Astrocyte of the spinal cord (primary cell): Measurements from ENCODE around the gene HINFP.
"Not testable (repeated sequence)": the region's sequence is repeated elsewhere in the genome, so short reads cannot be mapped to it uniquely, and the experiment has no call there.

ENCODE experiments used
- DNase-seq: peaks from one replicate; pipeline ENCODE4 v3.0.0; 2011; ENCODE audit warnings: low read depth, low spot score
- H3K4me3 ChIP-seq: 2 replicates; pipeline ENCODE4 v1.5.1; 2011; ENCODE audit warnings: low read depth, mild to moderate bottlenecking, low read length, moderate library complexity
- in situ Hi-C: cut with HindIII; loops from 2 replicates; pipeline ENCODE4 v1.10.0; 2017; ENCODE audit warnings: low sequenced_read_pairs
- TF ChIP-seq, protein P1 (sequence below): IDR thresholded peaks from 2 replicates; pipeline ENCODE4 v1.5.1; 2012; ENCODE audit warnings: low read depth, mild to moderate bottlenecking, low read length, inconsistent platforms

Gene HINFP

DNA sequence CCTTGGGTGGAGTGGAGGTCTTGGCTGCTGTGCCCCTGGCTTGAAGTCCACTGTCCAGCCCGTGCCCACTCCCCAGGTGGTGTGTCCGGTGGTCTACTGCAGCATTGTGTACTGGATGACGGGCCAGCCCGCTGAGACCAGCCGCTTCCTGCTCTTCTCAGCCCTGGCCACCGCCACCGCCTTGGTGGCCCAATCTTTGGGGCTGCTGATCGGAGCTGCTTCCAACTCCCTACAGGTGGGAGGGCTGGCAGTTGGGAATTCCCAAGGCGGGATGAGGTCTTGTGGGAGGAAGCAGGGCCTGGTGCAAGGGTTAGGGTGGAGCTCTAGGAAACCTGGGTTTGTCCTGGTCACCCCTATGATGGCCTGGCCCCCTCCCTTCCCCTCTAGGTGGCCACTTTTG, 38.8 kb downstream of the HINFP start:
- in situ Hi-C loops = no loop called here
- no peak for DNase-seq
- TF ChIP-seq, protein P1, sequence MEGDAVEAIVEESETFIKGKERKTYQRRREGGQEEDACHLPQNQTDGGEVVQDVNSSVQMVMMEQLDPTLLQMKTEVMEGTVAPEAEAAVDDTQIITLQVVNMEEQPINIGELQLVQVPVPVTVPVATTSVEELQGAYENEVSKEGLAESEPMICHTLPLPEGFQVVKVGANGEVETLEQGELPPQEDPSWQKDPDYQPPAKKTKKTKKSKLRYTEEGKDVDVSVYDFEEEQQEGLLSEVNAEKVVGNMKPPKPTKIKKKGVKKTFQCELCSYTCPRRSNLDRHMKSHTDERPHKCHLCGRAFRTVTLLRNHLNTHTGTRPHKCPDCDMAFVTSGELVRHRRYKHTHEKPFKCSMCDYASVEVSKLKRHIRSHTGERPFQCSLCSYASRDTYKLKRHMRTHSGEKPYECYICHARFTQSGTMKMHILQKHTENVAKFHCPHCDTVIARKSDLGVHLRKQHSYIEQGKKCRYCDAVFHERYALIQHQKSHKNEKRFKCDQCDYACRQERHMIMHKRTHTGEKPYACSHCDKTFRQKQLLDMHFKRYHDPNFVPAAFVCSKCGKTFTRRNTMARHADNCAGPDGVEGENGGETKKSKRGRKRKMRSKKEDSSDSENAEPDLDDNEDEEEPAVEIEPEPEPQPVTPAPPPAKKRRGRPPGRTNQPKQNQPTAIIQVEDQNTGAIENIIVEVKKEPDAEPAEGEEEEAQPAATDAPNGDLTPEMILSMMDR = no peak
- no peak overlapping the region for H3K4me3 ChIP-seq

DNA sequence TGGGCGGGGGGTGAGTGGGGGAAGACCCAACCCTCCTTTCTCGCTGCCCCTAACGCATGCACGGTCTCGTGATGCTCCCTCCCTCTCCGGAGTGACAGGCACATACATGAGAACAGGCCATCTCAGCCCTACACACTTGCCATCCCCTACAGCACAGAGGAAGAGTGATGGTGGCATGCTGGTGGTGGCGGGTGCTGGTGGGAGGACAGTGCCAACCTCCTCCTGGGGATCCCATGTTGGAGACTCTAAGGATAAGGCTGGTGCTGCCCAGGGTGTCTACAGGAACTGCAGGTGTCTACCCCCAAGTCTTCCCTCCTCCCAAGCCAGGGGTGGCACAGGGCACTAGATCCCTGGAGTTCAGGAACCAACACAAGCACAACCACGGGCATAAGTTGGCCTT, 40.5 kb downstream of the HINFP start:
- in situ Hi-C loops = no loop called here
- DNase-seq = no peak
- TF ChIP-seq, protein P1 = no peak
- H3K4me3 ChIP-seq = no peak overlapping the region

DNA sequence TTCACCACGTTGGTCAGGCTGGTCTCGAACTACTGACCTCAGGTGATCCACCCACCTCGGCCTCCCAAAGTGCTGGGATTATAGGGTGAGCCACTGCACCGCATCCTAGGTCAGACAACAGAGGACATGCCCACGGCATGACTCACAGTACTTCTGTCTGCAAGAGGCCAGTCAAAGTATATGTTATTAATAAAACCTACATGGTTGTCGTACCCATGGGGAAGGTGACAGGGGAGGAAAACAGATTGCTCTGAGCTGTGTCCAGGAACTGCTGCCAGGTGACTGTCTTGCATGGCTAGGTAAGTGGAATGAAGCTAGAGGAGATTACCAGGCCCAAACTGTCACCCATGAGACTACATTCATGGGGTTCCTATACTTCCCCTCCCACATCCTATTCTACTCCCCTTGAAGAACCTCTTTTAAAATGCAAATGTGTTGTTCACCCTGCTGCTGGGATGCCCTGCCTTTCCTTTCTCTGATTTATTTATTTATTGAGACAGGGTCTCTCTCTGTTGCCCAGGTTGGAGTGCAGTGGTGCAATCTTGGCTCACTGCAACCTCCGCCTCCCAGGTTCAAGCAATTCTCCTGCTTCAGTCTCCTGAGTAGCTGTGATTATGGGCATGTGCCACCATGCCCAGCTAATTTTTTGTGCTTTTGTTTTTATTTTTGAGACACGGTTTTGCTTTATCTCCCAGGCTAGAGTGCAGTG, 45.1 kb downstream of the HINFP start:
- DNase-seq = peak; percentile 28
- in situ Hi-C loops = no loop called here
- H3K4me3 ChIP-seq = no peak overlapping the region
- TF ChIP-seq, protein P1 = no peak

DNA sequence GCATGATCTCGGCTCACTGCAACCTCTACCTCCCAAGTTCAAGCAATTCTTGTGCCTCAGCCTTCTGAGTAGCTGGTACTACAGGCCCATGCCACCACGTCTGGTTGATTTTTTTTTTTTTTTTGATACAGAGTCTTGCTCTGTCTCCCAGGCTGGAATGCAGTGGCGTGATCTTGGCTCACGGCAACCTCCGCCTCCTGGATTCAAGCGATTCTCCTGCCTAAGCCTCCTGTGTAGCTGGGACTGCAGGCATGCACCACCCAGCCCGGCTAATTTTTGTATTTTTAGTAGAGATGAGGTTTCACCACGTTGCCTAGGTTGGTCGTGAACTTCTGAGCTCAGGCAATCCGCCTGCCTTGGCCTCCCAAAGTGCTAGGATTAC, 45.7 kb downstream of the HINFP start:
- DNase-seq, H3K4me3 ChIP-seq, in situ Hi-C loops: not testable (repeated sequence)

DNA sequence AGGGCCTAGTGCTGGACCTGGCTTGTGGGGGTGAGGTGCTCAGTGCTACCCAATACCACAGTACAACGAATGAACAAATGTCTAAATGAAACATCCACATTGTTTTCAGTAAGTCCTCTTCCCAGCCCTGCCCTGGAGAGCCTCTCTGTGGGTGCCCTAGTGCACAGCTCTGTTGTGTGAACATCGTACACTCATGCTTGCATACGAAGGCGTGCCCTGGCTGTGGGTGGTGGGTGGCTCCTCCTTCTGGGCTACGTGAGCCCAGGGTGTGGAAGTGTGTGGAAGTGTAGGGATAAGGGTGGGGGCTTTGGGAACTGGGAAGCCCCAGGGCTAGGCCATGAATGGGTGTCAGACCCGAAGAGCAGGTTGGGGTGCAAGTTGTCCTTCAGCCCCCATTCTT, 46.6 kb downstream of the HINFP start:
- TF ChIP-seq, protein P1 = no peak
- no peak overlapping the region for H3K4me3 ChIP-seq
- no peak for DNase-seq
- in situ Hi-C loops = no loop called here

DNA sequence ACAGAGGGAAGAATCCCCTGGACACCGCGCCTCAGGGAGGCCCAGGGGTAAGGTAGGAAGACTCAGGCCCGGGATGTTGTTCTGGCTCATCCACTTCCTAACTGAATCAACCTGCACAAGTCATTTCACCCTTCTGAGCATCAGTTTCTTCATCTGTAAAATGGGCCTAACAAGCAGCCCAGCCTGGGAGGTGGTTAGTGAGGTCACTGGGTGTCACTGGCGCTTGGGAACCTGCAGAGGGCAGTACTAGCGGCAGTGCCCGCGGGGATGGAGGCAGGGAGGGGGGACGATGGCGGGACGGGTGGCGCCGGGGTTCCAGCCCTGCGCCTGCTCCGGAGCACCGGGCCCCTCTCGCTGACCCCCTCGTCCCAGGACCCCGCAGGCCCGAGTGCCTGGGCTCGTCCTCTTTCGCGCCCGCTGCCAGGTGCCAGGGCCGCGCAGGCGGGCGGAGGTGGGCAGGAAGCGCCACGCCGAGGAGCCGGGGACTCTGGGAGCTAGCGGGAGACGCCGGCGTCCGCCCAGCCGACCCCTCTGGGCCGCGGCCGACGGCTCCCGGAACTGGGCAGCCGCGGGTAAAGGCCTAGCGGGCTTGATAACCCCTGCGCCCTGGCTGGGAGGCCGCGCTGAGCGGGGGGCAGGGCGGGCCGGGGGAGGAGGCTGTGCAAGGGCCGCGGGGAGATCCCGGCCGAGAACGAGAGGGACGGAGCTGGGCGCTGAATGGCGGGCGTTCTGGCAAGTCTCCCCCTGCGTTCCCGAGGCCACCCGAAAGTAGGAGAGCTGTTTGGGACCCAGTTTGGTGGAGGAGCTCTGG, 47.3 kb downstream of the HINFP start, which contains the start of gene NLRX1:
Gene NLRX1 (plus strand): TSS at position 255 of the 811 bp plus-strand sequence. CDS start 2,679 bp downstream, outside the sequence.
- peak within 1 kb of the TSS; percentile 47 for H3K4me3 ChIP-seq
- in situ Hi-C loops = no loop called here
- DNase-seq = peak; percentile 81
- TF ChIP-seq, protein P1 = peak; percentile 88

DNA sequence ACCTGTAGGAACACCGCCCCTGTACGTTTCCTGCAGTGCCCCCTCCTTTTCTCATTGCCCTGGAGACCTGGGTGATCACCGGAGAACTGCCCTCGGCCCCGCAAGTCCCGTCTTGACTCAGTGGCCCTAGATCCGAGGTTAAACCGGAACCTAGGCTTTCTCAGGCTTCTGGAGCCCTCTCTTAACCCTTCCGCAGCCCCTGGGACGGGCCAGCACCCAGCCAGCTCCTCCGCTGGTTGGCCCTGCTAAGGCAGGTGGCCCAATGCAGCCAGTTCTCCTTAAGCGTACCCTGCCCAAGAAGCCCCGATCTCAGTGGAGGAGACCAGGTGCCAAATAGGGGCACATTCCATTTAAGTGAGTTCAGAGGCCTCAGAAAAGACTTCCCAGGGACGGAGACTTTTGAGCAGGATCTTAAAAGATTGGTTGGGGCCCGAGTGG, 47.9 kb downstream of the HINFP start:
- peak; percentile 29 for DNase-seq

More for the DNA sequence above, 47.9 kb downstream of the HINFP start:
- in situ Hi-C loops = no loop called here
- H3K4me3 ChIP-seq = peak overlapping the region; percentile 47
- TF ChIP-seq, protein P1 = no peak
